H1 (cell line): ENCODE results near the gene R3HCC1L. TPM values are rescaled to one million over a fixed set of nuclear protein-coding genes. Genes with fewer than 3 reads are reported as not detected.

Experiments used
- CTCF ChIA-PET: fragments of 300-600 bp; sonication (Branson Sonifier 250); formaldehyde crosslinking; loops from one replicate; lab custom pipeline; 2021; ENCODE audit not compliant: partially characterized antibody; lab: Charles Lee
- POLR2A ChIA-PET: fragments of 300-600 bp; sonication (Branson Sonifier 250); formaldehyde crosslinking; loops from one replicate; lab custom pipeline; 2021; ENCODE audit warnings: inconsistent platforms; ENCODE audit not compliant: partially characterized antibody; lab: Charles Lee
- DNase-seq, 2 experiments: peaks; one replicate each; pipeline versions ENCODE4 v3.0.0 to v3.0.0-alpha.2; 2010 to 2022; ENCODE audit warnings: low spot score in 2 of 2, low read depth in 1 of 2, mixed read lengths in 1 of 2
- FAIRE-seq: peaks from 2 replicates; lab custom pipeline; 2011; peaks lifted over from hg19 to GRCh38; lab: Jason Lieb, UNC
- H2AFZ ChIP-seq: 2 replicates; pipeline ENCODE4 v1.8.1; 2012; ENCODE audit warnings: low read length, inconsistent platforms
- H2AK5ac ChIP-seq: 2 replicates; pipeline ENCODE4 v1.6.1; 2013; ENCODE audit warnings: low read depth, low read length
- H2BK120ac ChIP-seq: replicated peaks from 2 replicates; pipeline ENCODE3; 2013; ENCODE audit warnings: low read depth, low read length, inconsistent platforms
- H2BK12ac ChIP-seq: 2 replicates; pipeline ENCODE4 v1.6.1; 2013; ENCODE audit warnings: low read depth, low read length
- H2BK15ac ChIP-seq: 2 replicates; pipeline ENCODE4 v1.6.1; 2013; ENCODE audit warnings: low read length
- H2BK20ac ChIP-seq: 2 replicates; pipeline ENCODE4 v1.6.1; 2013; ENCODE audit warnings: low read length
- H2BK5ac ChIP-seq: 2 replicates; pipeline ENCODE4 v1.6.1; 2013; ENCODE audit warnings: low read depth, low read length
- H3K14ac ChIP-seq: 2 replicates; pipeline ENCODE4 v1.6.1; 2013; ENCODE audit warnings: inconsistent platforms; ENCODE audit not compliant: insufficient read length
- H3K18ac ChIP-seq: 2 replicates; pipeline ENCODE4 v1.6.1; 2013; ENCODE audit warnings: low read length; ENCODE audit errors: extremely low read depth
- H3K23ac ChIP-seq: 2 replicates; pipeline ENCODE4 v1.6.1; 2013; ENCODE audit warnings: inconsistent platforms; ENCODE audit not compliant: insufficient read length
- H3K23me2 ChIP-seq: 2 replicates; pipeline ENCODE4 v1.6.1; 2013; ENCODE audit warnings: low read depth, low read length
- H3K27ac ChIP-seq: 2 replicates; pipeline ENCODE4 v1.6.1; 2011; ENCODE audit warnings: low read depth, low read length, inconsistent platforms
- H3K27me3 ChIP-seq, 4 experiments: replicated peaks in 1 of 4; 1 replicate in 1 of 4; 2 replicates in 3 of 4; pipeline versions ENCODE4 v1.6.1 to v1.8.1; 2011 to 2013; ENCODE audit warnings: low read length in 3 of 4, mild to moderate bottlenecking in 3 of 4, inconsistent platforms in 2 of 4, mixed read lengths in 2 of 4, moderate library complexity in 1 of 4; ENCODE audit not compliant: control insufficient read depth in 3 of 4, insufficient read depth in 3 of 4; ENCODE audit errors: extremely low read depth in 1 of 4
- H3K36me3 ChIP-seq, 4 experiments: 2 replicates each; pipeline versions ENCODE4 v1.6.1 to v1.8.1; 2011 to 2013; ENCODE audit warnings: mild to moderate bottlenecking in 4 of 4, low read length in 3 of 4, moderate library complexity in 2 of 4, control low read depth in 1 of 4, inconsistent platforms in 1 of 4; ENCODE audit not compliant: insufficient read depth in 4 of 4, control insufficient read depth in 2 of 4
- H3K4ac ChIP-seq: replicated peaks from 2 replicates; pipeline ENCODE3; 2013; ENCODE audit warnings: low read length, low read depth, mixed read lengths, inconsistent platforms; ENCODE audit not compliant: insufficient read length
- H3K4me1 ChIP-seq, 4 experiments: replicated peaks in 1 of 4; 1 replicate in 1 of 4; 2 replicates in 3 of 4; pipeline versions ENCODE4 v1.6.1 to v1.8.1; 2011 to 2013; ENCODE audit warnings: low read length in 3 of 4, inconsistent platforms in 2 of 4, mixed read lengths in 1 of 4; ENCODE audit not compliant: insufficient read depth in 4 of 4, control insufficient read depth in 3 of 4
- H3K4me2 ChIP-seq, 2 experiments: 2 replicates each; pipeline versions ENCODE4 v1.6.1 to v1.8.1; 2011 to 2013; ENCODE audit warnings: low read depth in 2 of 2, low read length in 2 of 2, control low read depth in 1 of 2, inconsistent platforms in 1 of 2, mild to moderate bottlenecking in 1 of 2; ENCODE audit not compliant: insufficient read depth in 1 of 2
- H3K4me3 ChIP-seq, 4 experiments: fragments of 200-600, 300-600 bp in 1 of 4; sonication (generic), shearing (Covaris generic), sonication (Bioruptor Twin) in 1 of 4; 2 replicates each; pipeline versions ENCODE4 v1.5.1 to v1.8.1; 2011 to 2016; ENCODE audit warnings: low read length in 4 of 4, low read depth in 3 of 4, control low read depth in 2 of 4, inconsistent platforms in 2 of 4, mild to moderate bottlenecking in 2 of 4, mixed read lengths in 1 of 4, moderate library complexity in 1 of 4; ENCODE audit not compliant: insufficient read depth in 2 of 4; ENCODE audit errors: extremely low read depth in 1 of 4
- H3K56ac ChIP-seq: replicated peaks from 2 replicates; pipeline ENCODE3; 2013; ENCODE audit warnings: low read depth, mild to moderate bottlenecking, mixed read lengths, low read length, inconsistent platforms; ENCODE audit not compliant: insufficient read length
- H3K79me1 ChIP-seq: 2 replicates; pipeline ENCODE4 v1.6.1; 2013; ENCODE audit warnings: low read depth, low read length, control low read depth
- H3K79me2 ChIP-seq, 2 experiments: 2 replicates each; pipeline versions ENCODE4 v1.6.1 to v1.8.1; 2012 to 2013; ENCODE audit warnings: low read length in 2 of 2, mild to moderate bottlenecking in 2 of 2, inconsistent platforms in 1 of 2; ENCODE audit not compliant: insufficient read depth in 2 of 2, control insufficient read depth in 1 of 2
- H3K9ac ChIP-seq, 4 experiments: replicated peaks in 1 of 4; 1 replicate in 1 of 4; 2 replicates in 3 of 4; pipeline versions ENCODE4 v1.6.1 to v1.8.1; 2011 to 2013; ENCODE audit warnings: low read depth in 3 of 4, low read length in 3 of 4, control low read depth in 2 of 4, mild to moderate bottlenecking in 2 of 4, moderate library complexity in 2 of 4, inconsistent platforms in 1 of 4; ENCODE audit errors: extremely low read depth in 1 of 4
- H3K9me3 ChIP-seq, 2 experiments: 2 replicates each; pipeline versions ENCODE4 v1.6.1 to v1.8.1; 2012 to 2013; ENCODE audit warnings: mild to moderate bottlenecking in 2 of 2, moderate library complexity in 2 of 2, control low read depth in 1 of 2, inconsistent platforms in 1 of 2, low read depth in 1 of 2, low read length in 1 of 2, mixed read lengths in 1 of 2; ENCODE audit not compliant: insufficient read depth in 2 of 2
- H4K20me1 ChIP-seq, 2 experiments: replicated peaks in 1 of 2; 2 replicates each; pipeline versions ENCODE3 to v1.8.1; 2011 to 2013; ENCODE audit warnings: inconsistent platforms in 2 of 2, low read length in 2 of 2, mild to moderate bottlenecking in 1 of 2; ENCODE audit not compliant: insufficient read depth in 2 of 2, control insufficient read depth in 1 of 2
- H4K5ac ChIP-seq: 2 replicates; pipeline ENCODE4 v1.6.1; 2013; ENCODE audit warnings: low read length, low read depth, mixed read lengths, inconsistent platforms; ENCODE audit not compliant: insufficient read length
- H4K8ac ChIP-seq: 2 replicates; pipeline ENCODE4 v1.8.0; 2013; ENCODE audit warnings: mild to moderate bottlenecking, moderate library complexity, low read length, inconsistent platforms; ENCODE audit not compliant: insufficient read depth; ENCODE audit errors: extremely low read depth
- H4K91ac ChIP-seq: replicated peaks from 2 replicates; pipeline ENCODE3; 2013; ENCODE audit warnings: low read length, mixed read lengths, inconsistent platforms; ENCODE audit not compliant: insufficient read length
- CHD2 ChIP-seq: IDR thresholded peaks from 2 replicates; pipeline ENCODE4 v1.6.1; 2012; ENCODE audit warnings: low read length, improper control_type of control experiment
- FOSL1 ChIP-seq: IDR thresholded peaks from 2 replicates; pipeline ENCODE4 v1.6.1; 2011; ENCODE audit warnings: mild to moderate bottlenecking, low read depth, low read length, moderate library complexity; ENCODE audit not compliant: insufficient read depth
- RXRA ChIP-seq: IDR thresholded peaks from 2 replicates; pipeline ENCODE4 v1.6.1; 2011; ENCODE audit warnings: low read depth, mild to moderate bottlenecking, low read length, moderate library complexity; ENCODE audit not compliant: insufficient read depth
- SIN3A ChIP-seq, 2 experiments: IDR thresholded peaks in 1 of 2; conservative IDR thresholded peaks in 1 of 2; 2 replicates each; pipeline ENCODE4 v1.6.1; 2011 to 2012; ENCODE audit warnings: low read length in 2 of 2, improper control_type of control experiment in 1 of 2, low read depth in 1 of 2, mild to moderate bottlenecking in 1 of 2
- SIX5 ChIP-seq: IDR thresholded peaks from 2 replicates; pipeline ENCODE4 v1.6.1; 2011; ENCODE audit warnings: mild to moderate bottlenecking, low read depth, low read length
- SP1 ChIP-seq: IDR thresholded peaks from 2 replicates; pipeline ENCODE4 v1.6.1; 2011; ENCODE audit warnings: low read depth, low read length
- SP2 ChIP-seq: IDR thresholded peaks from 2 replicates; pipeline ENCODE4 v1.6.1; 2012; ENCODE audit warnings: mild to moderate bottlenecking, low read length, inconsistent platforms
- SP4 ChIP-seq: IDR thresholded peaks from 2 replicates; pipeline ENCODE4 v1.6.1; 2012; ENCODE audit warnings: low read length, inconsistent platforms
- TCF12 ChIP-seq: IDR thresholded peaks from 2 replicates; pipeline ENCODE4 v1.6.1; 2011; ENCODE audit warnings: low read depth, mild to moderate bottlenecking, low read length
- WGBS, 2 experiments: shearing (Covaris generic) in 1 of 2; methylation state at CpG; one replicate each; pipeline versions ENCODE4 v1.1.6 to v1.1.7; 2013 to 2015; ENCODE audit warnings: low lambda C conversion rate in 2 of 2, mixed read lengths in 2 of 2, inconsistent platforms in 1 of 2, low coverage in 1 of 2, missing lambda C conversion rate in 1 of 2; ENCODE audit not compliant: insufficient replicate concordance in 2 of 2, insufficient coverage in 1 of 2, insufficient read length in 1 of 2; ENCODE audit errors: extremely low coverage in 1 of 2, missing lambda C conversion rate in 1 of 2; 5-methylcytosine and 5-hydroxymethylcytosine counted together
- polyA plus RNA-seq, 7 experiments: library from polyadenylated mRNA; depleted of rRNA in 3 of 7; stranded (reverse) in 5 of 7; unstranded in 2 of 7; fragments of >200 nt in 5 of 7; fragments of 200-250 nt in 2 of 7; gene quantifications; 1 replicate in 5 of 7; 2 replicates in 1 of 7; 4 replicates in 1 of 7; pipeline versions ENCODE4 v1.2.1 to v1.2.3, GENCODE V29; 2011 to 2013; ENCODE audit warnings: missing spikeins in 2 of 7, mixed read lengths in 2 of 7
- total RNA-seq: library from RNA; stranded (reverse); fragmentation: NEBNext Ultra II Directional; extraction: Animal tissue kit (Norgen Biotek cat#: 25700); gene quantifications from 2 replicates; pipeline ENCODE4 v1.2.1, GENCODE V29; 2021

The R3HCC1L gene
- total and polyA plus RNA-seq, 2 of the 8 experiments (the other 6 are each of a cell fraction or from before 2014, with no cell fraction given), result 6.9 to 13.9 TPM

- H4K20me1 ChIP-seq, result no peaks in the 10 kb centered on the region
- no peak overlapping the region for H3K56ac ChIP-seq
- no peak overlapping the region for H3K23ac ChIP-seq
- H3K4me2 ChIP-seq, result no peak overlapping the region
- no peak overlapping the region for H3K18ac ChIP-seq
- H2BK120ac ChIP-seq, result no peak overlapping the region
- H4K8ac ChIP-seq, result no peak overlapping the region
- FAIRE-seq (no peak), DNase-seq (no peak)
- no peak overlapping the region for H2AFZ ChIP-seq
- POLR2A ChIA-PET, result no interaction called here
- TF ChIP-seq CHD2 (no peak), RXRA (no peak), SP2 (no peak), SP1 (no peak), SIN3A (conservative IDR thresholded peaks at IDR 0.05 in 1 of 2, IDR thresholded peaks at IDR 0.05 in 1 of 2; ENCODE audit: low read depth in 1 of 2, low read length in 2 of 2) (no peak), SIX5 (no peak), TCF12 (no peak), FOSL1 (no peak), SP4 (no peak)
- H2BK20ac ChIP-seq, result no peak overlapping the region
- H2BK12ac ChIP-seq, result no peak overlapping the region
- H2BK5ac ChIP-seq, result no peak overlapping the region
- H3K4me1 ChIP-seq, result no peaks in the 10 kb centered on the region
- H2BK15ac ChIP-seq, result no peak overlapping the region
- 96% methylated on average over 4 of the region's 4 CpGs; no CpG with 5 or more reads in 1 of the 2 experiments for WGBS, 2 experiments
- H3K9ac ChIP-seq, result no peak overlapping the region
- H3K14ac ChIP-seq, result no peak overlapping the region
- H3K27ac ChIP-seq, result no peak overlapping the region
- H3K4ac ChIP-seq, result no peak overlapping the region
- H4K91ac ChIP-seq, result no peak overlapping the region
- no peak overlapping the region for H3K4me3 ChIP-seq
- H3K9me3 ChIP-seq, result no peaks in the 10 kb centered on the region
- no peaks in the 10 kb centered on the region for H3K79me1 ChIP-seq
- H3K36me3 ChIP-seq, result peaks cover 0 to 16% (median 4%) of the 10 kb centered on the region in 4 experiments; a peak in 4 of 8 replicates
- no peaks in the 10 kb centered on the region; a peak in 1 of 4 replicates for H3K79me2 ChIP-seq
- CTCF ChIA-PET, result no interaction called here
- no peaks in the 10 kb centered on the region; the same call in 1 of the 2 replicates for H3K23me2 ChIP-seq
- H3K27me3 ChIP-seq, result no peaks in the 10 kb centered on the region
- H2AK5ac ChIP-seq, result no peak overlapping the region
- no peak overlapping the region for H4K5ac ChIP-seq
Observed at GRCh38 chr10:98209441-98209840, 75.0 kb downstream of the R3HCC1L start.
